Left forelimb (tissue), 1 donor: ENCODE data around the gene CARHSP1.
"Not testable (repeated sequence)": the region's sequence is repeated elsewhere in the genome, so short reads cannot be mapped to it uniquely, and the experiment has no call there.

ENCODE experiments used
- DNase-seq: peaks from one replicate; pipeline ENCODE4 v3.0.0-alpha.2; 2018; ENCODE audit warnings: low spot score

Gene CARHSP1

GRCh38 chr16:8868416-8869211 is at the start of gene CARHSP1:
TSS of gene CARHSP1 (minus strand) at chr16:8869006. CDS start at chr16:8859328, 9,678 bp downstream.
- peak; percentile 96 for DNase-seq

- DNase-seq: not testable (repeated sequence)
Observed at GRCh38 chr16:8917336-8917735, 48.5 kb upstream of the CARHSP1 start.

GRCh38 chr16:8916541-8917225 is 47.9 kb upstream of the CARHSP1 start:
- no peak for DNase-seq

GRCh38 chr16:8915722-8916301 is 47.0 kb upstream of the CARHSP1 start:
- no peak for DNase-seq

GRCh38 chr16:8914098-8914497 is 45.3 kb upstream of the CARHSP1 start:
- no peak for DNase-seq

GRCh38 chr16:8912793-8913192 is 44.0 kb upstream of the CARHSP1 start:
- DNase-seq: no peak

- DNase-seq: no peak
Observed at GRCh38 chr16:8910811-8911210, 42.0 kb upstream of the CARHSP1 start.

- DNase-seq: no peak
Observed at GRCh38 chr16:8908810-8909468, 40.1 kb upstream of the CARHSP1 start.

- no peak for DNase-seq
Observed at GRCh38 chr16:8907096-8907495, 38.3 kb upstream of the CARHSP1 start.

GRCh38 chr16:8905795-8906591 is 37.2 kb upstream of the CARHSP1 start:
- DNase-seq: no peak

- DNase-seq: no peak
Observed at GRCh38 chr16:8905168-8905762, 36.5 kb upstream of the CARHSP1 start.

- no peak for DNase-seq
Observed at GRCh38 chr16:8904018-8904430, 35.2 kb upstream of the CARHSP1 start.

GRCh38 chr16:8903004-8903403 is 34.2 kb upstream of the CARHSP1 start:
- DNase-seq: no peak

GRCh38 chr16:8901320-8901861 is 32.6 kb upstream of the CARHSP1 start:
- no peak for DNase-seq

GRCh38 chr16:8900343-8900742 is 31.5 kb upstream of the CARHSP1 start:
- no peak for DNase-seq

GRCh38 chr16:8899709-8900317 is 31.0 kb upstream of the CARHSP1 start:
- no peak for DNase-seq

- DNase-seq: no peak
Observed at GRCh38 chr16:8898660-8899318, 30.0 kb upstream of the CARHSP1 start.

- peak; percentile 11 for DNase-seq
Observed at GRCh38 chr16:8894736-8895334, 26.0 kb upstream of the CARHSP1 start.

GRCh38 chr16:8893976-8894690 is 25.3 kb upstream of the CARHSP1 start:
- no peak for DNase-seq
